HG03565 (cell line): Measurements from ENCODE around the gene C5orf34.
"Not testable (repeated sequence)": the region's sequence is repeated elsewhere in the genome, so short reads cannot be mapped to it uniquely, and the experiment has no call there.

ENCODE experiments used
- ATAC-seq: cut with Tn5 transposase; IDR thresholded peaks from one replicate; pipeline ENCODE4 v1.9.1; 2021; ENCODE audit warnings: mild to moderate bottlenecking, moderate library complexity; ENCODE audit not compliant: unreplicated experiment

The C5orf34 gene

GRCh38 chr5:43514471-43514815 is 505 bp downstream of the C5orf34 start:
- peak; percentile 18 for ATAC-seq

DNA sequence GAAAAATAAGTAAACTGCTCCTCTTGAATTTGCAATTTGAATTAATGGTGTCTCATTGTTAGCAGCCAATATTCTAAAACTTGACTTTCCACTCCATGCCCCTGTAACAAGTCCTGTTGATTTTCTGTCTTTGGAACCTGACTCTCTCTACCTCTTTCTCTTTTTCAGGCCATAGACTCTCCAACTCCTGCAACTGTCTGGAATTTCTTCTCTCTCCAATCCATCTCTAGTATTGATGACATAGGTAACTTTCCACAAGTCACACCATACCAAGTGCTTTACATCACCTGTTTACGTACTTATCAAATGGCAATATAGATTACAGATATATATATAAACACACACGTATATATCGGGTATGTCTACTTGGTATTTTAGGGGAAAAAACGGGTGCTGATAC is 923 bp downstream of the C5orf34 start:
- ATAC-seq: no peak

- ATAC-seq: not testable (repeated sequence)
Measured at GRCh38 chr5:43511062-43511461, 3.9 kb downstream of the C5orf34 start.

DNA sequence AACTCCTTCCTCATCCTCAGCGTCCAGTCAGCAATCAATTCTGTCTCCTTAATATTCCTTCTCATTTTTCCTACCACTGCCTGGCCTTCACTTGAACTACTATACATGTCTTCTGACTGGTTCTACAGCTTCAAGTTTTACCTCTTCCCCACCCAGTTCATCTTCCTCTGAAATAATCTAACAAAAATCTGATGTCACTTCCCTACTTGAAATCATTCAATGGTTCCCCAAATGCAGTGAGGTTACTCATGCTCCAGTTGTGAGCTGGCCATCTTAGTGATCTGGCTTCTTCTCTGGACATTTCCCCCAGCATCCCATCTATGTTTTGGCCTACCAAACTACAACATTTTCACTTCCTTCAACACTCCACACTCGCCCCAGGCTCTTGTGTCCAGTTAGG is 16.4 kb downstream of the C5orf34 start:
- no peak for ATAC-seq

GRCh38 chr5:43497311-43498104 is 17.4 kb downstream of the C5orf34 start:
- no peak for ATAC-seq

DNA sequence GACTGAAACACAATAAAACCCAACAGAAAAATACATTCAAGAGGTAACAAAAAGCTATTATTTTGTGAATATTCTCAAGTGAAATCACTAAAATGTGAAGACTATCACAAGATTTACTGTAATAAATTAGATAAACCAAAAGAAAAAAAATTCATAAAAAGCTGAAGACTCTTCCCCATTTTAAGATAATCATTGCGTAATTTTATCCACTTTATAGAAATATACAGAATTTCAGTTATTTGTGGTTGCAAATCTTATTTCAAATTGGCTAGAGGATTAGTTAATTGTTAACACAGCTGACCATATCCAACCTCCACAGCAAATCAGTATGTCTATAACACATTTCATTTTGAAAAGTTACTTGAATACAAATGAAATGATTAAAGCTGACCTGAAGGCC is 23.6 kb downstream of the C5orf34 start:
- no peak for ATAC-seq

GRCh38 chr5:43486353-43486752 is 28.6 kb downstream of the C5orf34 start:
- no peak for ATAC-seq

GRCh38 chr5:43485406-43485805 is 29.5 kb downstream of the C5orf34 start:
- ATAC-seq: no peak

DNA sequence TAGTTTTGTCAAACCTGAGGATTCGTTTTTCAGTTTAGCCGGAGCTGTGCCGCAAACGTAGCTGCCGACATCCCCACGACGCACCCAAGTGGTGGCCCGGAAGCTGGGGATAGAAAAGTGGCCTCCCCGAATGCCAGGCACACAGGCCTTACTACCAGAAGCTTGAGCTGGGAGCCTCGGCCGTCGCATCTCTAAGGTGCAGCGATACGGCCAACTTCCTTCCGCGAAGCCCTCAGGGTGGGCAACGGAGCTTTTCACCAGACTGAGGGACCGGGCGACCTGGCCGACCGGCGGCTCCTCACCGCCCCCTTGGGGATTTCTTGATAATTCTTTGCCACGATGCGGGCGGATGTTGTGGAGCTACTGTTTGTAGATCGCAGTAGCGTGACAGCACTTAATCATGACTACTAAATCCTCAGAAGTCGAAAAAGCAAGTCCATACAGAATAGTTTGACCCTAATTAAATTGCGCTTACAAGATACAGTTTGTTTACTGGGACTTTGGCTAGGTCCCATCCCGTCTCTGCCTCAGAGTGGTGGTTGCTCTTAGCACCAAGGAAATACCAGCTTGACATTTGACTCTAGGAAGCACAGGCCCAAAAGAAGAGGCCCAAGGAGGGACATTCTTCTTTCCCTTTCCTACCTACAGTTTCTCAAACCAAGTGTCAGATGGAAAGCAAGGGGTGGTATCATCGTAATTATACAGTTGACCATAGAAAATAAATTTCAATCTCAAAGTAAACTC is 30.7 kb downstream of the C5orf34 start:
- peak; percentile 59 for ATAC-seq

- peak; percentile 74 for ATAC-seq
Measured at GRCh38 chr5:43483298-43484105, 31.4 kb downstream of the C5orf34 start, which contains the start of gene TMEM267. TMEM267 (minus strand) TSS chr5:43483865; CDS start chr5:43453969, 29,896 bp downstream.

- ATAC-seq: no peak
Measured at GRCh38 chr5:43482490-43483297, 32.3 kb downstream of the C5orf34 start.

- no peak for ATAC-seq
Measured at GRCh38 chr5:43469671-43470391, 45.1 kb downstream of the C5orf34 start.

DNA sequence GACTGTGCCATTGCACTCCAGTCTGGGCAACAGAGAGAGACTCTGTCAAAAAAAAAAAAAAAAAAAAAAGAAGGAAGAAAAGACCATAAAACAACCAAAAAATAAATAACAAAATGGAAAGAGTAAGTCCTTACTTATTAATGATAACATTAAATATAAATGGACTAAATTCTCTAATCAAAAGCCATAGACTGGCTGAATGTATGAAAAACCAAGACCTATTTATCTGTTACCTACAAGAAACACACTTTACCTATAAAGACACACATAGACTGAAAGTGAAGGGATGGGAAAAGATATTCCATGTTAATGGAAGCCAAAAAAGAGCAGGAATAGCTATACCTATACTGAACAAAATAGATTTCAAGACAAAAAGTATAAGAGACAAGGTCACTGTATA is 47.8 kb downstream of the C5orf34 start:
- ATAC-seq: no peak

DNA sequence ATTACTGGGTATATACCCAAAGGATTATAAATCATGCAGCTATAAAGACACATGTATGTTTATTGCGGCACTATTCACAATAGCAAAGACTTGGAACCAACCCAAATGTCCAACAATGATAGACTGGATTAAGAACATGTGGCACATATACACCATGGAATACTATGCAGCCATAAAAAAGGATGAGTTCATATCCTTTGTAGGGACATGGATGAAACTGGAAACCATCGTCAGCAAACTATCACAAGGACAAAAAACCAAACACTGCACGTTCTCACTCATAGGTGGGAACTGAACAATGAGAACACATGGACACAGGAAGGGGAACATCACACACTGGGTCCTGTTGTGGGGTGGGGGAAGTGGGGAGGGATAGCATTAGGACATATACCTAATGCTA is 49.5 kb downstream of the C5orf34 start:
- not testable (repeated sequence) for ATAC-seq

- no peak for ATAC-seq
Measured at GRCh38 chr5:43461066-43461465, 53.9 kb downstream of the C5orf34 start.

DNA sequence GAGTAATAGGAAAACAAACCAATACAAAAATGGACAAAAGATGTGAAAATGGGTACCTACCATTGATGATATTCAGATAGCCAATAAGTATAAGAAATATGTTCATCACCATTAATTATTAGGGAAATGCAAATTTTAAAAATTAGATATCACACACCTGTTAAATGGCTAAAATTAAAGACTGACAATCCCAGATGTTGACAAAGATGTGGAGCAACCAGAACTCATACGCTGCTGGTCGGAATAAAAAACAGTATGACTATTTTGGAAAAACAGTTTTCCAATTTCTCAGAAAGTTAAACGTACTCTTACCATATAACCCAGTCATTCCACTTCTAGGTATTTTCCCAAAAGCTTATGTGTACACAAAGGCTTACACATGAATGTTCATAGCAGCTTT is 58.4 kb downstream of the C5orf34 start:
- ATAC-seq: no peak

GRCh38 chr5:43441575-43441974 is 73.4 kb downstream of the C5orf34 start:
- not testable (repeated sequence) for ATAC-seq

DNA sequence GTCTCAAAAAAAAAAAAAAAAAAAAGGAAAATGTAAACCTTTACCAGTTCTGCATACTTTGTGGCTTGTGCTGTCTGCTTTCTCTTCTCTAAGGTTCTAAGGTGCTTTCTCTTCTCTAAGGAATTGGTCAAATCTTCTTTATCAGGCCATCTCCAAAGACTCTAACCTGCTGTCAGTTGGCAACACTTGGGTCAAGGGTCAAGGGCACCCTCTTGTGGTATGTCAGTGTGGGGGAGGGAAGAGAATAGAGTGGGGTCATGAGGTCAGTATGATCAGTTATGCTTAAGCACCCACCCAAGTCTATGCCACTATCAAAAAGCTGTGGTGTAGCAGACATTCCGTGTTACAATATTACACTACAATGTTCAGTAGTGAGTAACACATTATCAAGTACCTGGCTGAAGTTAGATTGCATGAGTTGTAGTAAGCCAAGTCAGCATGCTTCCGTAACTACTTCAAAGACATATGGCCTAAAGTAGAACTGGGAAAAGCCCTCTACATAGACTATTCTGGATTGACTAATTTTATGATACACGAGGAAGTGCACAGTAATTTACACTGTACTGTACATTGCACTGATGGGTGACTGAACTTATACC is 77.8 kb downstream of the C5orf34 start:
- ATAC-seq: no peak
